Stimulated activated CD4-positive, alpha-beta T cell treated with anti-CD3 and anti-CD28 coated beads, Interleukin-2, amount 100 ng/mL, for 24 hours (primary cell): ENCODE results near the gene LSM14B.

Experiments
- DNase-seq, 2 donors: peaks; one replicate each; pipeline ENCODE4 v3.0.0-alpha.2; 2020

Gene LSM14B

GRCh38 chr20:62133051-62133845, 11.0 kb downstream of the LSM14B start:
- no peak for DNase-seq

- DNase-seq: no peak
These were observed 11.6 kb downstream of the LSM14B start for GRCh38 chr20:62133864-62134263.

GRCh38 chr20:62134735-62135231, 12.5 kb downstream of the LSM14B start:
- DNase-seq: no peak

DNA sequence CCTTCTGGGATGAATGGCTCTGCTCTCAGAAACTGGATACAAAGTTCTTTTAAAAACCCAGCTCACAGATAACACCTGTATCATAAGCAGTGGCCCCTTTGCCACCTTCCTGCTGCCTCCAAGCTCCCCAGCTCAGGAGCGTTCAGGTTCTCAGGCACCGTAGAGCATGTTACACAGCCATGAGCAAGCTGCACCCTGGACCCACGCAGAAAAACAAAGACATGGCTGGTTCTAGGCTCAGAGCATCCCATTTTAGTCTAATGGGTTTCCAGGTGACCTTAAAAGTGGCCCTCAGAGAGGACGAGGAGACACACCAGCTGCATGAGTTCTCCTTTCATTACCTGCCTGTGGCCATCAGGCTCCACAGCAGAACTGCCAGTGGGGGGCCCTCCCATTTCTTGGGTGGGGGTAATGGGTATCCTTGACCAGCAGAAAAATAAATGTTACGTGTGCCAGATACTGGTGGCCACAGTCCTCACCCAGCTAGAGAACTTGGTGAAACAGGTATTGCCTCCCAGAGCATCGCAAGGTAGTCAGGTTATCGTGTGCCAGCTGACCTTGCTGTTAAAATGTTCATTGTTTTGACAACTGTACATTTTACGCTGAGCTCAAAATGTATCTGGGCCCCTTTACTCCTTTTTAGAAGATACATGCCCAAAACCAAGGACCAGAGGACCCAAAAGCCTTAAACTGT, 13.4 kb downstream of the LSM14B start:
- DNase-seq: no peak

GRCh38 chr20:62136283-62137091, 14.2 kb downstream of the LSM14B start:
- peak; percentile 65 to 68 for DNase-seq

DNA sequence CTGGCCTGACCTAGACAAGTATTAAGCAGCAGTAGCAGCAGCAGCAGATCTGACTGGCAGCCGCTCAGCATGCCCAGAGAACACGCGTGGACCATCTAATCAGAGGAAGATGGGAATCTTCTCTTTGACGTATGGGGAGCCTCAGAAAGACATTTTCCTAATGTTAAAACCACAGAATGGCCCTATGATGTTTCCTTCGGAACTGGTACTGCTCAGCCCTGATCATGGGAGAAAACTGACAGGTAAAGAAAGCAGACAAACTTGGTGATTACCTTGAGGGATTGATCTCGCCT, 14.8 kb downstream of the LSM14B start:
- DNase-seq: no peak

GRCh38 chr20:62137478-62138203, 15.4 kb downstream of the LSM14B start:
- DNase-seq: no peak

DNA sequence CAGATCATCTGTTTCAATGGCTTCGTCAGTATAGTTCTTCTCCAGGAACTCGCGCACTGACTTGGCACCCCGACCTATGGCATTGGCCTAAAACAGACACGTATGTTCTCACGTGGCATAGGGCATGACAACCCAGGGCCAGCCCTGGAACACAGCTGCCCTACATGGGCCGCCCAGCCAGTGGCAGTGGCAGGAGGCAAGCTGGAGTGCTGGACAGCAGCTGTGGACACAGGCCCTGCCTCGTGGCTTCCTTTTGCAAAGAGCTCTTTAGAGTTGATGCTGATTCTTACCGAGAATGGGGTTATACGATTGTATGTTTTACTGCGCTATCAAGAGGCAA, 15.9 kb downstream of the LSM14B start:
- DNase-seq: no peak

- no peak for DNase-seq
These were observed 16.6 kb downstream of the LSM14B start for GRCh38 chr20:62138912-62139311.

DNA sequence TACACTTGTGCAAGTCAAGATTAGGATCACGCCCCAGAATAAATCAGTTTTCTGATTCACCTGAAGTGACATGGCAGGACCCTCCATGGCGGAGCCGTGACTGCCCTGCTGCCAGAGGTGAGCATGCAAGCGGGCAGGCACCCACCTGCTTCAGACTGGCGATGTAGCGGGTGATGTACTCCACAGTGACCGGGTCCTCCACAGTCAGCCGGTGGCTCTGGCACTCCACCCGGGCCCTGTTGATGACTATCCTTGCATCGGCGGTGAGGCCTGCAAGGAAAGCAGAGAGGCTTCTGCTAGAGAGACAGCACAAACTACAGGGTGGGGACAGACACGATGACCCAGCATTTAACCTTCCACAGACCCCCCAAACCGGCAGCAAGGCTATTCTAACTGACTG, 17.4 kb downstream of the LSM14B start:
- DNase-seq: no peak

- no peak for DNase-seq
These were observed 18.7 kb downstream of the LSM14B start for GRCh38 chr20:62141043-62141396.

- DNase-seq: peak; percentile 32 to 34
These were observed 19.3 kb downstream of the LSM14B start for GRCh38 chr20:62141397-62142251.

GRCh38 chr20:62142252-62143080, 20.2 kb downstream of the LSM14B start:
- DNase-seq: peak; percentile 32 to 37

DNA sequence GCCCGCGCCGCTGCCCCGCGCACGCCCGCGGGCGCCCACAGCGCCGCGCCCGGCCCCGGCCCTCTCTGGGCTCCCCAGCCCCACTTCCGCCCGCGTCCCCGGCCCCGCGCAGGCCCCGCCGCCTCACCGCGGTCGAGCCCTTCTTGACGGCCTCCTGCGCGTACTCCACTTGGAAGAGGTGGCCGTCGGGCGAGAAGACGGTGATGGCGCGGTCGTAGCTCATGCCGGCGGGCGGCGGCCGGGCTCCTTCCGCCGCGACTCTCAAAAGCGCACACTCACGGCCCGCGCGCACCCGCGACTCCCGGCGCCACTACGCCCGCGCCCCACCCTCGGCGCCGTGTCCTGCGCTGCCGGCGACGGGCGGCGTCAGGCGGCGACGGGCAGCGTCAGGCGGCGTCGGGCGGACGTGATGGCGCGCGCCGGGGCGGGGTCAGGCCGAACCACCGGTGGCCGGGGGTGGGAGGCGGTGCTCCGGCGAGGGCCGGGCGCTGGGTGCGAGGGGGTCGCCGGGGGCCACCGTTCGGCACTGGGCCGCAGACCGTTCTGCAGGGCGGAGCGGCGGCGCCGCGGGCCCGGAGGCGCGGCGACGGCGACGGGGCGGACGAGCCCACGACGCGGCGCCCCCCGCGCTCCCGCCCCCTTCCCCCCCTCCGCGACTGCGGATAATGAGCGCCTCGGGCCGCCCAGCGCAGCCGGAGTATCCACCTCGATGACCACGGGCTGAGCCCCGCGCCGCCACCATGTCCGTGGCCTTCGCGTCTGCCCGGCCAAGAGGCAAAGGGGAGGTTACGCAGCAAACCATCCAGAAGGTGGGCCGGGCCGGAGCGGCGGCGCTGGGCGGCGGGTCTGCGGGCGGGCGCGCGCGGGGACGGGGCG, 21.0 kb downstream of the LSM14B start, which contains the start of the genes PSMA7 and SS18L1:
Gene PSMA7, minus strand, starts transcription at position 314 of the 876 bp plus-strand sequence. Its CDS starts 91 bp downstream, at position 223.
Gene SS18L1, plus strand, starts transcription at position 689 of the 876 bp plus-strand sequence. Its CDS starts 52 bp downstream, at position 741.
- peak; percentile 86 to 87 for DNase-seq

GRCh38 chr20:62143957-62144825, 21.9 kb downstream of the LSM14B start:
- DNase-seq: peak; percentile 70 to 75

- no peak for DNase-seq
These were observed 23.4 kb downstream of the LSM14B start for GRCh38 chr20:62145688-62146018.

DNA sequence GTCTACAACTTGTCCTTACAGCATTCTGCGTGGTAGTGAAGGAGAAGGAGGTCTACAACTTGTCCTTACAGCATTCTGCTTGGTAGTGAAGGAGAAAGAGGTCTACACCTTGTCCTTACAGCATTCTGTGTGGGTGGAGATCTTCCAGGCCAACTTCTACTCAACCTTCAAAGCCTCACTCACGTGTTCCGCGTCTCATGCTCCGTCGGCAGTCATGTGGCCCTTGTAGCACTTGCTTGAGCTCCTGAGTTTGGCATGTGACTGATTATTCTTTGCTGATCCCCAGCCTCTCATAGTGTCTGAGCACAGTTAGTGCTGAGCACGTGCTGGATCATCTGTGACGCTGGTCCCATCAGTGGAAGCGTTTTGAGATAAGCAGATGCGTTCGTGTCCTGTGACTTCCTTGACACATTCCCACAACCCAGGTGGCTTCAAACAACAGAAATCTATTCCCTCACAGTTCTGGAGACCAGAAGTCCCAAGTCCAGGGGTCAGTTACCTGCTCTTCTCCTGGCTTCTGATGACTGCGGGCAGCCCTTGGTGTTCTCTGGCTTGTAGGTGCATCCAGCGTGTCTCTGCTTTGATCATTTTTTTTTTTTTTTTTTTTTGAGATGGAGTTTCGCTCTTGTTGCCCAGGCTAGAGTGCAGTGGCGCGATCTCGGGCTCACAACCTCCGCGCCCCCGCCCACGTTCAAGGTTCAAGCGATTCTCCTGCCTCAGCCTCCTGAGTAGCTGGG, 23.9 kb downstream of the LSM14B start:
- DNase-seq: no peak

- DNase-seq: no peak
These were observed 24.9 kb downstream of the LSM14B start for GRCh38 chr20:62147125-62147524.
